ENCODE data around the gene CDPF1. TPM values are rescaled to one million over a fixed set of nuclear protein-coding genes. Genes with fewer than 3 reads are reported as not detected.

Gene CDPF1
- total and polyA plus RNA-seq, 2 donors (not counting 1 experiment from before 2014, with no cell fraction given) = 9.8 to 15.4 TPM

GRCh38 chr22:46214616-46215015 lies 35.5 kb downstream of the CDPF1 start:
- 97% methylated on average over 28 of the region's 28 CpGs for WGBS (ENCODE audit: insufficient coverage)
- H3K9ac ChIP-seq (ENCODE audit: low read length) = no peak overlapping the region
- no peak overlapping the region for H3K4me2 ChIP-seq (replicated peaks; ENCODE audit: low read depth, low read length, poor library complexity, severe bottlenecking)
- no peaks in the 10 kb centered on the region for H3K9me3 Mint-ChIP-seq (ENCODE audit: insufficient read depth)
- no peaks in the 10 kb centered on the region for H3K4me1 ChIP-seq (ENCODE audit: control insufficient read depth in 2 of 2, insufficient read depth in 2 of 2, low read length in 2 of 2)
- intact Hi-C loops (cut with micrococcal nuclease) = no loop called here
- H3K27ac Mint-ChIP-seq = no peak overlapping the region
- peaks cover 8% of the 10 kb centered on the region for H3K79me2 ChIP-seq (ENCODE audit: control insufficient read depth, insufficient read depth, low read length)
- no peak overlapping the region for H3K27ac ChIP-seq (ENCODE audit: low read length in 2 of 2)
- CTCF ChIA-PET = no interaction called here
- TF ChIP-seq CTCF (IDR thresholded peaks at IDR 0.05) (no peak), EZH2 (IDR thresholded peaks at IDR 0.05; ENCODE audit: borderline replicate concordance, insufficient read depth, low read depth, low read length, poor library complexity, severe bottlenecking) (no peak)
- peaks cover 0 to 4% (median under 1%) of the 10 kb centered on the region in 3 donors for H3K9me3 ChIP-seq (ENCODE audit: control extremely low read depth in 1 of 3, control insufficient read depth in 2 of 3, insufficient read depth in 1 of 3, low read length in 2 of 3)
- H2AFZ ChIP-seq (ENCODE audit: insufficient read depth, low read depth, low read length, poor library complexity, severe bottlenecking) = no peak overlapping the region
- H3K4me3 ChIP-seq (ENCODE audit: control extremely low read depth in 1 of 5, extremely low read depth in 1 of 5, insufficient read depth in 1 of 5, low read depth in 2 of 5, low read length in 4 of 5) = no peak overlapping the region
- H3K4me1 Mint-ChIP-seq = peaks cover 3% of the 10 kb centered on the region
- DNase-seq = no peak
- POLR2A ChIA-PET = no interaction called here
- no peak for ATAC-seq (ENCODE audit: low read depth)
- no peaks in the 10 kb centered on the region for H3K27me3 Mint-ChIP-seq
- no peaks in the 10 kb centered on the region for H3K27me3 ChIP-seq (replicated peaks in 1 of 4; ENCODE audit: control extremely low read depth in 1 of 4, control insufficient read depth in 3 of 4, insufficient read depth in 4 of 4, low read length in 3 of 4)
- H4K20me1 ChIP-seq (ENCODE audit: control insufficient read depth, insufficient read depth, low read length, poor library complexity, severe bottlenecking) = no peaks in the 10 kb centered on the region
- H3K4me3 Mint-ChIP-seq = no peak overlapping the region
- peaks cover 4 to 20% of the 10 kb centered on the region in 2 experiments for H3K36me3 ChIP-seq (replicated peaks in 1 of 2; ENCODE audit: control extremely low read depth in 1 of 2, control insufficient read depth in 1 of 2, extremely low read depth in 1 of 2, insufficient read depth in 2 of 2, low read length in 1 of 2)

GRCh38 chr22:46214149-46214548 lies 35.9 kb downstream of the CDPF1 start:
- ATAC-seq (ENCODE audit: low read depth) (no peak), DNase-seq (no peak)
- Histone ChIP-seq H4K20me1 (ENCODE audit: control insufficient read depth, insufficient read depth, low read length, poor library complexity, severe bottlenecking) (no peaks in the 10 kb centered on the region), H3K9me3 (ENCODE audit: control extremely low read depth in 1 of 3, control insufficient read depth in 2 of 3, insufficient read depth in 1 of 3, low read length in 2 of 3) (peaks cover 0 to 6% (median 5%) of the 10 kb centered on the region in 3 donors), H2AFZ (ENCODE audit: insufficient read depth, low read depth, low read length, poor library complexity, severe bottlenecking) (no peak overlapping the region), H3K79me2 (ENCODE audit: control insufficient read depth, insufficient read depth, low read length) (peaks cover 8% of the 10 kb centered on the region), H3K27me3 (replicated peaks in 1 of 4; ENCODE audit: control extremely low read depth in 1 of 4, control insufficient read depth in 3 of 4, insufficient read depth in 4 of 4, low read length in 3 of 4) (no peaks in the 10 kb centered on the region), H3K4me2 (replicated peaks; ENCODE audit: low read depth, low read length, poor library complexity, severe bottlenecking) (no peak overlapping the region), H3K4me3 (ENCODE audit: control extremely low read depth in 1 of 5, extremely low read depth in 1 of 5, insufficient read depth in 1 of 5, low read depth in 2 of 5, low read length in 4 of 5) (no peak overlapping the region), H3K27ac (ENCODE audit: low read length in 2 of 2) (no peak overlapping the region), H3K36me3 (replicated peaks in 1 of 2; ENCODE audit: control extremely low read depth in 1 of 2, control insufficient read depth in 1 of 2, extremely low read depth in 1 of 2, insufficient read depth in 2 of 2, low read length in 1 of 2) (peaks cover 4 to 20% of the 10 kb centered on the region in 2 experiments), H3K4me1 (ENCODE audit: control insufficient read depth in 2 of 2, insufficient read depth in 2 of 2, low read length in 2 of 2) (no peaks in the 10 kb centered on the region), H3K9ac (ENCODE audit: low read length) (no peak overlapping the region)
- intact Hi-C loops (cut with micrococcal nuclease) = no loop called here
- H3K27ac Mint-ChIP-seq = no peak overlapping the region
- no peaks in the 10 kb centered on the region for H3K4me1 Mint-ChIP-seq
- 98% methylated on average over 29 of the region's 29 CpGs for WGBS (ENCODE audit: insufficient coverage)
- ChIA-PET POLR2A (no interaction called here), CTCF (no interaction called here)
- H3K9me3 Mint-ChIP-seq (ENCODE audit: insufficient read depth) = peaks cover 4% of the 10 kb centered on the region
- no peak overlapping the region for H3K4me3 Mint-ChIP-seq
- no peaks in the 10 kb centered on the region for H3K27me3 Mint-ChIP-seq
- TF ChIP-seq CTCF (IDR thresholded peaks at IDR 0.05) (no peak), EZH2 (IDR thresholded peaks at IDR 0.05; ENCODE audit: borderline replicate concordance, insufficient read depth, low read depth, low read length, poor library complexity, severe bottlenecking) (no peak)
